ENCODE results near the gene ACTR1A.

ACTR1A gene

GRCh38 chr10:102452672-102453340 is 49.7 kb downstream of the ACTR1A start:
- DNase-seq: peak; percentile 91

GRCh38 chr10:102451105-102451969 is 51.2 kb downstream of the ACTR1A start, which contains the start of gene C10orf95:
Gene C10orf95 (minus strand): TSS chr10:102451543. CDS start chr10:102451093, 450 bp downstream.
- no peak for DNase-seq

GRCh38 chr10:102450374-102451104 is 52.0 kb downstream of the ACTR1A start:
- DNase-seq: peak; percentile 81

GRCh38 chr10:102450124-102450373 is 52.5 kb downstream of the ACTR1A start:
- DNase-seq: no peak

GRCh38 chr10:102449321-102450123 is 53.0 kb downstream of the ACTR1A start:
- peak; percentile 58 for DNase-seq

- DNase-seq: no peak
Measured at GRCh38 chr10:102444851-102445250, 57.7 kb downstream of the ACTR1A start.

GRCh38 chr10:102438374-102438773 is 64.1 kb downstream of the ACTR1A start:
- DNase-seq: no peak

GRCh38 chr10:102437515-102437914 is 65.0 kb downstream of the ACTR1A start:
- no peak for DNase-seq

- no peak for DNase-seq
Measured at GRCh38 chr10:102436312-102436711, 66.2 kb downstream of the ACTR1A start.

GRCh38 chr10:102435529-102436233 is 66.8 kb downstream of the ACTR1A start:
- peak; percentile 20 for DNase-seq

GRCh38 chr10:102435133-102435497 is 67.4 kb downstream of the ACTR1A start:
- no peak for DNase-seq

- peak; percentile 68 for DNase-seq
Measured at GRCh38 chr10:102434394-102435132, 67.9 kb downstream of the ACTR1A start.

GRCh38 chr10:102433619-102434046 is 68.9 kb downstream of the ACTR1A start:
- no peak for DNase-seq

GRCh38 chr10:102432162-102432950 is 70.2 kb downstream of the ACTR1A start, which contains the start of gene CUEDC2:
Gene CUEDC2 (minus strand): TSS chr10:102432574. CDS start chr10:102425188, 7,386 bp downstream.
- peak; percentile 98 for DNase-seq

GRCh38 chr10:102431452-102432124 is 70.9 kb downstream of the ACTR1A start:
- no peak for DNase-seq

GRCh38 chr10:102429468-102429867 is 73.0 kb downstream of the ACTR1A start:
- DNase-seq: no peak
